B cell (primary cell): Measurements from ENCODE around the gene CACNA2D3. TPM values are rescaled to one million over a fixed set of nuclear protein-coding genes. Genes with fewer than 3 reads are reported as not detected.
A peak's percentile ranks its signal among the peaks of the same experiment; 100 is the strongest.

Experiments
- ATAC-seq: fragments of 200-7000 bp; cut with Tn5 transposase; one replicate; pipeline ENCODE4 v1.10.0; 2021; ENCODE audit warnings: low read depth, mild to moderate bottlenecking, moderate number of reproducible peaks, moderate library complexity
- CTCF ChIA-PET: fragments of 350-600 bp; sonication (Branson Sonifier 250); formaldehyde crosslinking; loops from one replicate; lab custom pipeline; 2021; ENCODE audit warnings: antibody characterized with exemption, inconsistent platforms; lab: Charles Lee
- POLR2A ChIA-PET: fragments of 350-600 bp; sonication (Branson Sonifier 250); formaldehyde crosslinking; loops from one replicate; lab custom pipeline; 2021; ENCODE audit warnings: antibody characterized with exemption; lab: Charles Lee
- DNase-seq: peaks from one replicate; pipeline ENCODE4 v3.0.0; 2013
- H2AFZ ChIP-seq: 2 replicates; pipeline ENCODE4 v1.6.1; 2012; ENCODE audit warnings: mild to moderate bottlenecking, low read depth, low read length; ENCODE audit not compliant: insufficient read depth, poor library complexity, severe bottlenecking
- H3K27ac ChIP-seq, 2 donors: 1 replicate in 1 of 2; 2 replicates in 1 of 2; pipeline ENCODE4 v1.5.1; 2012 to 2013; ENCODE audit warnings: low read length in 2 of 2, mild to moderate bottlenecking in 2 of 2, moderate library complexity in 1 of 2
- H3K27me3 ChIP-seq, 4 experiments: fragments of 200-600 bp in 1 of 4; sonication (generic) in 1 of 4; replicated peaks in 1 of 4; 1 replicate in 2 of 4; 2 replicates in 2 of 4; pipeline versions ENCODE4 v1.6.1 to v1.7.0; 2013 to 2016; ENCODE audit warnings: low read length in 3 of 4, mild to moderate bottlenecking in 2 of 4, mixed read lengths in 1 of 4, moderate library complexity in 1 of 4; ENCODE audit not compliant: insufficient read depth in 4 of 4, control insufficient read depth in 3 of 4; ENCODE audit errors: control extremely low read depth in 1 of 4
- H3K36me3 ChIP-seq, 2 experiments: replicated peaks in 1 of 2; 1 replicate in 1 of 2; 2 replicates in 1 of 2; pipeline versions ENCODE4 v1.6.1 to v1.7.1; 2013; ENCODE audit warnings: low read length in 1 of 2; ENCODE audit not compliant: insufficient read depth in 2 of 2, control insufficient read depth in 1 of 2; ENCODE audit errors: control extremely low read depth in 1 of 2, extremely low read depth in 1 of 2
- H3K4me1 ChIP-seq, 2 donors: fragments of 200-600 bp in 1 of 2; sonication (generic) in 1 of 2; 1 replicate in 1 of 2; 2 replicates in 1 of 2; pipeline versions ENCODE4 v1.5.1 to v1.6.1; 2013 to 2017; ENCODE audit warnings: low read length in 2 of 2; ENCODE audit not compliant: control insufficient read depth in 2 of 2, insufficient read depth in 2 of 2
- H3K4me2 ChIP-seq: replicated peaks from 2 replicates; pipeline ENCODE3; 2012; ENCODE audit warnings: mild to moderate bottlenecking, low read depth, low read length; ENCODE audit not compliant: poor library complexity, severe bottlenecking
- H3K4me3 ChIP-seq, 5 experiments: fragments of 200-600 bp in 1 of 5; sonication (generic) in 1 of 5; 1 replicate in 3 of 5; 2 replicates in 2 of 5; pipeline versions ENCODE4 v1.5.1 to v1.7.0; 2011 to 2016; ENCODE audit warnings: low read length in 4 of 5, mild to moderate bottlenecking in 4 of 5, low read depth in 2 of 5, control low read depth in 1 of 5, moderate library complexity in 1 of 5; ENCODE audit not compliant: insufficient read depth in 1 of 5; ENCODE audit errors: control extremely low read depth in 1 of 5, extremely low read depth in 1 of 5
- H3K79me2 ChIP-seq: fragments of 200-600 bp; sonication (generic); one replicate; pipeline ENCODE4 v1.6.0; 2016; ENCODE audit warnings: low read length; ENCODE audit not compliant: control insufficient read depth, insufficient read depth
- H3K9ac ChIP-seq: fragments of 200-600 bp; sonication (generic); 2 replicates; pipeline ENCODE4 v1.6.1; 2017; ENCODE audit warnings: mild to moderate bottlenecking, low read length, moderate library complexity
- H3K9me3 ChIP-seq, 3 donors: one replicate each; pipeline versions ENCODE4 v1.6.1 to v1.7.1; 2013; ENCODE audit warnings: low read length in 2 of 3; ENCODE audit not compliant: control insufficient read depth in 2 of 3, insufficient read depth in 1 of 3; ENCODE audit errors: control extremely low read depth in 1 of 3
- H4K20me1 ChIP-seq: 2 replicates; pipeline ENCODE4 v1.6.0; 2012; ENCODE audit warnings: mild to moderate bottlenecking, low read length; ENCODE audit not compliant: insufficient read depth, control insufficient read depth, poor library complexity, severe bottlenecking
- H3K27ac Mint-ChIP-seq: one replicate; pipeline ENCODE4 v1.8.0; 2021; ENCODE audit warnings: mixed read lengths
- H3K27me3 Mint-ChIP-seq: one replicate; pipeline ENCODE4 v1.8.0; 2021; ENCODE audit warnings: mixed read lengths
- H3K4me1 Mint-ChIP-seq: one replicate; pipeline ENCODE4 v1.8.0; 2021; ENCODE audit warnings: mixed read lengths
- H3K4me3 Mint-ChIP-seq: one replicate; pipeline ENCODE4 v1.8.0; 2021; ENCODE audit warnings: mixed read lengths
- H3K9me3 Mint-ChIP-seq: one replicate; pipeline ENCODE4 v1.8.0; 2022; ENCODE audit warnings: mixed read lengths; ENCODE audit not compliant: insufficient read depth
- EZH2 ChIP-seq: IDR thresholded peaks from 2 replicates; pipeline ENCODE4 v1.6.1; 2012; ENCODE audit warnings: borderline replicate concordance, low read depth, mild to moderate bottlenecking, moderate library complexity, low read length; ENCODE audit not compliant: insufficient read depth, poor library complexity, severe bottlenecking
- WGBS: methylation state at CpG from one replicate; pipeline ENCODE4 v1.1.5; 2013; ENCODE audit warnings: missing lambda C conversion rate; ENCODE audit not compliant: insufficient coverage; 5-methylcytosine and 5-hydroxymethylcytosine counted together
- intact Hi-C: fragments of 100-400 bp; cut with micrococcal nuclease; formaldehyde crosslinking; loops from one replicate; pipeline ENCODE4 v1.10.0; 2022
- polyA minus RNA-seq: library from RNA; depleted of rRNA, polyadenylated mRNA; stranded (reverse); fragments of >200 nt; gene quantifications from 2 replicates; pipeline ENCODE4 v1.2.3, GENCODE V29; 2012
- polyA plus RNA-seq: library from polyadenylated mRNA; depleted of rRNA; stranded (reverse); fragments of >200 nt; gene quantifications from 2 replicates; pipeline ENCODE4 v1.2.3, GENCODE V29; 2012
- total RNA-seq, 2 donors: library from RNA; stranded (reverse); fragments of 120-200 nt in 1 of 2; gene quantifications; 1 replicate in 1 of 2; 2 replicates in 1 of 2; pipeline versions ENCODE4 v1.2.3 to v1.2.4, GENCODE V29; 2013 to 2022
- TF ChIP-seq, protein P1 (sequence below): fragments of 200-600 bp; IDR thresholded peaks from one replicate; pipeline ENCODE4 v1.8.0; 2022; ENCODE audit warnings: antibody characterized with exemption, mild to moderate bottlenecking

CACNA2D3 gene
- total RNA-seq = 0.15 TPM in 1 of 2 replicates, not detected in the other
- 0.26 TPM for total RNA-seq (2013)
- 0.19 TPM in 1 of 2 replicates, not detected in the other for polyA plus RNA-seq
- polyA minus RNA-seq = 0.07 TPM in 1 of 2 replicates, not detected in the other

DNA sequence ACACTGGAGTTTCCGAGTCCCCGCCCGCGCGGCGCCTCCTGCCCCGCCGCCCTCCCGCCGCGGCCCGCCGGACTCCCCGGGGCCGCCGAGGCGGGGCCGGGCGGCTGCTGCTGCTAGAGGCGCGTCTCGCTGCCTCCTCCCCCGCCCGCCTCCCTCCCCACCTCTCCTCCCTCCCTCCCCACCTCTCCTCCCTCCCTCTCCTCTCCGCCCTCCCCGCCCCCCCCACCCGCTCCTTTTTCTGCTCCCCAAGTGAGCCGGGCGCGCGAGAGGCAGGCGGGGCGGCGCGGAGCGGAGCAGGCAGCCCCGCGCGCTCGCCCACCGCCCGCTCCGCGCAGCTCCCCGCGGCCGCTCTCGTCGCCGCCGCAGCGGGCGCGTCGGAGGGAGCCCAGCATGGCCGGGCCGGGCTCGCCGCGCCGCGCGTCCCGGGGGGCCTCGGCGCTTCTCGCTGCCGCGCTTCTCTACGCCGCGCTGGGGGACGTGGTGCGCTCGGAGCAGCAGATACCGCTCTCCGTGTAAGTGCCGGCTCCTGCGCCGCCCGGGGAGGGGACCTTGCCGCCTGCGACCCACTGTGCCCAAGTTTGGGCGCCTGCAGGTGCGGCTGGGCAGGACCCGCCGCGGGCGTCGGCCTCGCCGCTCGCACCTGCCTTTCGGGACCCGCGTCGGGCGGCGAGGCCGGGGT lies at the start of gene CACNA2D3:
TSS of gene CACNA2D3 (plus strand) at position 229 of the 679 bp plus-strand sequence.
- Histone ChIP-seq H3K9ac (no peak within 1 kb of the TSS), H3K27ac (no peak within 1 kb of the TSS), H2AFZ (no peak within 1 kb of the TSS), H3K4me2 (peak within 1 kb of the TSS; percentile 28), H3K27me3 (peaks cover 0 to 32% (median 23%) of the 10 kb centered on the region in 4 experiments), H3K79me2 (no peaks in the 10 kb centered on the region), H3K4me3 (no peak within 1 kb of the TSS), H3K36me3 (no peaks in the 10 kb centered on the region), H3K4me1 (peaks cover 6 to 8% of the 10 kb centered on the region in 2 donors), H4K20me1 (no peaks in the 10 kb centered on the region), H3K9me3 (peaks cover 0 to 7% (median 0%) of the 10 kb centered on the region in 3 donors)
- ATAC-seq (no peak), DNase-seq (no peak)
- POLR2A ChIA-PET = no interaction called here
- H3K27ac Mint-ChIP-seq = no peak within 1 kb of the TSS
- H3K27me3 Mint-ChIP-seq = peaks cover 47% of the 10 kb centered on the region
- H3K4me3 Mint-ChIP-seq = peak within 1 kb of the TSS; percentile 56
- WGBS = 2% methylated on average over 79 of the region's 100 CpGs
- intact Hi-C loops = no loop called here
- no peak for TF ChIP-seq EZH2
- TF ChIP-seq, protein P1, sequence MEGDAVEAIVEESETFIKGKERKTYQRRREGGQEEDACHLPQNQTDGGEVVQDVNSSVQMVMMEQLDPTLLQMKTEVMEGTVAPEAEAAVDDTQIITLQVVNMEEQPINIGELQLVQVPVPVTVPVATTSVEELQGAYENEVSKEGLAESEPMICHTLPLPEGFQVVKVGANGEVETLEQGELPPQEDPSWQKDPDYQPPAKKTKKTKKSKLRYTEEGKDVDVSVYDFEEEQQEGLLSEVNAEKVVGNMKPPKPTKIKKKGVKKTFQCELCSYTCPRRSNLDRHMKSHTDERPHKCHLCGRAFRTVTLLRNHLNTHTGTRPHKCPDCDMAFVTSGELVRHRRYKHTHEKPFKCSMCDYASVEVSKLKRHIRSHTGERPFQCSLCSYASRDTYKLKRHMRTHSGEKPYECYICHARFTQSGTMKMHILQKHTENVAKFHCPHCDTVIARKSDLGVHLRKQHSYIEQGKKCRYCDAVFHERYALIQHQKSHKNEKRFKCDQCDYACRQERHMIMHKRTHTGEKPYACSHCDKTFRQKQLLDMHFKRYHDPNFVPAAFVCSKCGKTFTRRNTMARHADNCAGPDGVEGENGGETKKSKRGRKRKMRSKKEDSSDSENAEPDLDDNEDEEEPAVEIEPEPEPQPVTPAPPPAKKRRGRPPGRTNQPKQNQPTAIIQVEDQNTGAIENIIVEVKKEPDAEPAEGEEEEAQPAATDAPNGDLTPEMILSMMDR = no peak
- CTCF ChIA-PET = no interaction called here
- no peaks in the 10 kb centered on the region for H3K9me3 Mint-ChIP-seq
- H3K4me1 Mint-ChIP-seq = peaks cover 19% of the 10 kb centered on the region

DNA sequence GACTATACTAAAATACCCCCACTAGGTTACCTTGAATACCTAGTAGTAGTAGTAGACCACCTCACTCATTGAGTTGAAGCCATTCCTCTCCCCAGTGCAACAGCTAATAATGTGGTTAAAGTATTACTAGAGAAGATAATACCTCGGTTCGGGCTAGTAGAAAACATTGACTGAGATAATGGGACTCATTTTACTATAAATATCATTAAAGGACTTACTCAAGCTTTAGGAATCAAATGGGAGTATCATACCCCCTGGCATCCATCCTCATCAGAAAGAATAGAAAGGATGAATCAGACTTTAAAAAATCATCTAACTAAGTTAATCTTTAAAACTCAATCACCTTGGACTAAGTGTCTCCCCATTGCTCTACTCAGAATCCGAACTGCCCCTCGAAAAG lies 49.0 kb upstream of the CACNA2D3 start:
- Histone ChIP-seq H3K4me1 (peaks cover 0 to 5% of the 10 kb centered on the region in 2 donors), H3K79me2 (no peaks in the 10 kb centered on the region), H3K9ac (no peak overlapping the region), H2AFZ (no peak overlapping the region), H3K27me3 (peaks cover 0 to 5% (median 0%) of the 10 kb centered on the region in 4 experiments), H3K4me3 (no peak overlapping the region), H3K27ac (no peak overlapping the region), H4K20me1 (no peaks in the 10 kb centered on the region), H3K36me3 (no peaks in the 10 kb centered on the region), H3K9me3 (peaks cover 1 to 22% (median 16%) of the 10 kb centered on the region in 3 donors), H3K4me2 (no peak overlapping the region)
- H3K27me3 Mint-ChIP-seq = no peaks in the 10 kb centered on the region
- H3K9me3 Mint-ChIP-seq = peaks cover 8% of the 10 kb centered on the region
- intact Hi-C loops = no loop called here
- no CpG with 5 or more reads among the region's 4 CpGs for WGBS
- TF ChIP-seq EZH2 = no peak
- TF ChIP-seq, protein P1 = no peak
- no peak for ATAC-seq
- no peak overlapping the region for H3K27ac Mint-ChIP-seq
- H3K4me3 Mint-ChIP-seq = no peak overlapping the region
- peaks cover 2% of the 10 kb centered on the region for H3K4me1 Mint-ChIP-seq
- CTCF ChIA-PET = no interaction called here
- POLR2A ChIA-PET = no interaction called here
- DNase-seq = no peak
